SU-DHL-6 (cell line): ENCODE data around the gene HCFC1.

Experiments used
- EZH2phosphoT487 ChIP-seq: fragments of 200-600 bp; sonication (generic), shearing (Covaris generic); conservative IDR thresholded peaks from 2 replicates; pipeline ENCODE4 v1.6.1; 2018; ENCODE audit warnings: mild to moderate bottlenecking, antibody characterized with exemption, low read length, moderate library complexity, mixed read lengths
- TF ChIP-seq, protein P1 (sequence below): fragments of 200-600 bp; sonication (generic); IDR thresholded peaks from one replicate; pipeline ENCODE4 v1.5.1; 2017; ENCODE audit warnings: antibody characterized with exemption, mild to moderate bottlenecking, low read length, moderate library complexity; ENCODE audit not compliant: insufficient read depth, poor library complexity, severe bottlenecking

DNA sequence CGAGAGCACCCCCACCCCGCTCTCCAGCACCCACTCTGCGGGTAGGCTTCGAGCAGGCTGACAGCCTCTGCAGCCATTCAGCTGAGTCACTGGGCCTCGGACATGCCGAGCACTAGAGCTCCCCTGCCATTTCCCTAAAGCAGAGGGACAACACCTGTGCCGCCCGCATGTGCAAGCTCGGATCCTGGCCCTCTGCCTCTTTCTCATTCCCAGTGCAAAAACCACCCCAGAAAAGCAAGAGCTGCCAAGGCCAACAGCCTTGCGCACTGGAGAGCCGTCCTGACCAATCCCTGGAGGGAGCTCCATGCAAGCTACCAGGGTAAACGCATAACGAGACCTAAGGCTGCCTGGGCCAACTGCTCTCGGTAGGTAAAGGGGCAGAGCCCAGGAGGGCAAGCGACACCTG, 5.3 kb downstream of the HCFC1 start:
- TF ChIP-seq, protein P1, sequence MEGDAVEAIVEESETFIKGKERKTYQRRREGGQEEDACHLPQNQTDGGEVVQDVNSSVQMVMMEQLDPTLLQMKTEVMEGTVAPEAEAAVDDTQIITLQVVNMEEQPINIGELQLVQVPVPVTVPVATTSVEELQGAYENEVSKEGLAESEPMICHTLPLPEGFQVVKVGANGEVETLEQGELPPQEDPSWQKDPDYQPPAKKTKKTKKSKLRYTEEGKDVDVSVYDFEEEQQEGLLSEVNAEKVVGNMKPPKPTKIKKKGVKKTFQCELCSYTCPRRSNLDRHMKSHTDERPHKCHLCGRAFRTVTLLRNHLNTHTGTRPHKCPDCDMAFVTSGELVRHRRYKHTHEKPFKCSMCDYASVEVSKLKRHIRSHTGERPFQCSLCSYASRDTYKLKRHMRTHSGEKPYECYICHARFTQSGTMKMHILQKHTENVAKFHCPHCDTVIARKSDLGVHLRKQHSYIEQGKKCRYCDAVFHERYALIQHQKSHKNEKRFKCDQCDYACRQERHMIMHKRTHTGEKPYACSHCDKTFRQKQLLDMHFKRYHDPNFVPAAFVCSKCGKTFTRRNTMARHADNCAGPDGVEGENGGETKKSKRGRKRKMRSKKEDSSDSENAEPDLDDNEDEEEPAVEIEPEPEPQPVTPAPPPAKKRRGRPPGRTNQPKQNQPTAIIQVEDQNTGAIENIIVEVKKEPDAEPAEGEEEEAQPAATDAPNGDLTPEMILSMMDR = no peak
- TF ChIP-seq EZH2phosphoT487 = no peak
